KMS-11 (cell line): ENCODE data around the gene NCK1.

ENCODE experiments used
- H2AFZ ChIP-seq: fragments of 200-600 bp; sonication (generic); 2 replicates; pipeline ENCODE4 v1.6.1; 2016; ENCODE audit warnings: antibody characterized with exemption, mixed run types, low read depth
- H3K27ac ChIP-seq: fragments of 200-600 bp; sonication (generic); 2 replicates; pipeline ENCODE4 v1.6.1; 2016; ENCODE audit warnings: mild to moderate bottlenecking, mixed run types
- H3K27me3 ChIP-seq: fragments of 200-600 bp; sonication (generic); 2 replicates; pipeline ENCODE4 v1.6.1; 2017; ENCODE audit warnings: mild to moderate bottlenecking, low read depth, mixed run types, moderate library complexity; ENCODE audit not compliant: insufficient read depth
- H3K36me3 ChIP-seq: fragments of 200-600 bp; sonication (generic); 2 replicates; pipeline ENCODE4 v1.6.1; 2017; ENCODE audit warnings: mild to moderate bottlenecking, mixed run types; ENCODE audit not compliant: insufficient read depth
- H3K4me1 ChIP-seq: fragments of 200-600 bp; sonication (generic); 2 replicates; pipeline ENCODE4 v1.6.1; 2016; ENCODE audit warnings: mild to moderate bottlenecking, low read depth, mixed run types; ENCODE audit not compliant: poor library complexity, severe bottlenecking
- H3K4me2 ChIP-seq: fragments of 200-600 bp; sonication (generic); 2 replicates; pipeline ENCODE4 v1.7.0; 2016; ENCODE audit warnings: mild to moderate bottlenecking, mixed run types
- H3K4me3 ChIP-seq: fragments of 200-600 bp; sonication (generic); IDR thresholded peaks from 2 replicates; pipeline ENCODE4 v1.6.1; 2017; ENCODE audit warnings: low read depth, low read length, mixed read lengths; ENCODE audit not compliant: insufficient read depth
- H3K79me2 ChIP-seq: fragments of 200-600 bp; sonication (generic); 2 replicates; pipeline ENCODE4 v1.6.1; 2016; ENCODE audit warnings: low read depth, mixed run types; ENCODE audit not compliant: insufficient read depth
- H3K9ac ChIP-seq: fragments of 200-600 bp; sonication (generic); 2 replicates; pipeline ENCODE4 v1.6.1; 2016; ENCODE audit warnings: mild to moderate bottlenecking, mixed run types
- H4K20me1 ChIP-seq: fragments of 200-600 bp; sonication (generic); 2 replicates; pipeline ENCODE4 v1.6.1; 2016; ENCODE audit warnings: mild to moderate bottlenecking, mixed run types; ENCODE audit not compliant: insufficient read depth
- TF ChIP-seq, protein P1 (sequence below): fragments of 200-600 bp; sonication (generic); conservative IDR thresholded peaks from 2 replicates; pipeline ENCODE4 v1.6.1; 2017; ENCODE audit warnings: low read depth, mild to moderate bottlenecking, antibody characterized with exemption, low read length, moderate library complexity, mixed read lengths

Gene NCK1

DNA sequence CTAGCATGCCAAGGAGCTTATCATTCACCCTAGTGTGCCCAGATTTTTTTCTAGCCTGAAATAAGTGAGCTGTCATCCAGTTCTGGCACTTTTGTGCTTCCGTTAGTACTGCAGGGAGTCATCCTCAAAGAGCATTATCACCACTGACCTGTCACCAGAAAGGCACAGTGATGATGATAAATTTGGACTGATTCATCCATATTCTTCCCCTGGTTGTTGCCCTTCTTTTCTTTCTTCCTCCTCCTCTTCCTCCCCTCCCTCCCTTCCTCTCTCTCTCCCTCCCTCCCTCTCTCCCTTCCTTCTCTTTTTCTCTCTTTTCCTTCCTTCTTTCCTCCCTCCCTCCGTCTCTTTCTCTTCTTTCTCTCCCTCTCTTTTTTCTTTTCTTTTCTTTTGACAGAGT, 21.8 kb upstream of the NCK1 start:
- Histone ChIP-seq H3K4me3 (no peak overlapping the region), H3K4me2 (no peak overlapping the region), H3K36me3 (no peaks in the 10 kb centered on the region), H2AFZ (no peak overlapping the region), H3K9ac (no peak overlapping the region), H3K4me1 (peaks cover 25% of the 10 kb centered on the region), H4K20me1 (no peaks in the 10 kb centered on the region), H3K27ac (no peak overlapping the region), H3K79me2 (no peaks in the 10 kb centered on the region), H3K27me3 (no peaks in the 10 kb centered on the region)
- TF ChIP-seq, protein P1, sequence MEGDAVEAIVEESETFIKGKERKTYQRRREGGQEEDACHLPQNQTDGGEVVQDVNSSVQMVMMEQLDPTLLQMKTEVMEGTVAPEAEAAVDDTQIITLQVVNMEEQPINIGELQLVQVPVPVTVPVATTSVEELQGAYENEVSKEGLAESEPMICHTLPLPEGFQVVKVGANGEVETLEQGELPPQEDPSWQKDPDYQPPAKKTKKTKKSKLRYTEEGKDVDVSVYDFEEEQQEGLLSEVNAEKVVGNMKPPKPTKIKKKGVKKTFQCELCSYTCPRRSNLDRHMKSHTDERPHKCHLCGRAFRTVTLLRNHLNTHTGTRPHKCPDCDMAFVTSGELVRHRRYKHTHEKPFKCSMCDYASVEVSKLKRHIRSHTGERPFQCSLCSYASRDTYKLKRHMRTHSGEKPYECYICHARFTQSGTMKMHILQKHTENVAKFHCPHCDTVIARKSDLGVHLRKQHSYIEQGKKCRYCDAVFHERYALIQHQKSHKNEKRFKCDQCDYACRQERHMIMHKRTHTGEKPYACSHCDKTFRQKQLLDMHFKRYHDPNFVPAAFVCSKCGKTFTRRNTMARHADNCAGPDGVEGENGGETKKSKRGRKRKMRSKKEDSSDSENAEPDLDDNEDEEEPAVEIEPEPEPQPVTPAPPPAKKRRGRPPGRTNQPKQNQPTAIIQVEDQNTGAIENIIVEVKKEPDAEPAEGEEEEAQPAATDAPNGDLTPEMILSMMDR, result no peak

DNA sequence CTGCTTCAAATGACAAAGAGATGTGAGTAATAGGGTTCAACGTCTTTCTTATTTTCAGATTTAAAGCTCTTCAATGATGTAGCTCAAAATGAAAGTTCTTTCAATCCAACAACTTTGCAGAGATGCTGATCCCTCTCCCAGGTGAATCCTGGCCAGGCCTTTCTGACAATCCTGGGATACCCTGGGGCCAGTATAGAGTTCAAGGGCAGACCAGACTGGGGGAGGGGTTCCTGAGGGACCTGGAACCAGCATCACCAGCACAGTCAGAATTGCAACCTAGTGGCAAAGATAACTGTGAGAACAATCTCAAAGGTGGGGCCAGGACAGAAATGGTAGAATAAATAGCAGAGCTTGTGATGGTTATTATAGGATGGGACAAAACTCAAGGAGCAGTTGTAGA, 19.7 kb upstream of the NCK1 start:
- Histone ChIP-seq H3K4me2 (no peak overlapping the region), H3K4me1 (peaks cover 5% of the 10 kb centered on the region), H4K20me1 (no peaks in the 10 kb centered on the region), H3K9ac (no peak overlapping the region), H3K79me2 (no peaks in the 10 kb centered on the region), H2AFZ (no peak overlapping the region), H3K27me3 (no peaks in the 10 kb centered on the region), H3K36me3 (no peaks in the 10 kb centered on the region), H3K27ac (no peak overlapping the region), H3K4me3 (no peak overlapping the region)
- TF ChIP-seq, protein P1, result no peak

DNA sequence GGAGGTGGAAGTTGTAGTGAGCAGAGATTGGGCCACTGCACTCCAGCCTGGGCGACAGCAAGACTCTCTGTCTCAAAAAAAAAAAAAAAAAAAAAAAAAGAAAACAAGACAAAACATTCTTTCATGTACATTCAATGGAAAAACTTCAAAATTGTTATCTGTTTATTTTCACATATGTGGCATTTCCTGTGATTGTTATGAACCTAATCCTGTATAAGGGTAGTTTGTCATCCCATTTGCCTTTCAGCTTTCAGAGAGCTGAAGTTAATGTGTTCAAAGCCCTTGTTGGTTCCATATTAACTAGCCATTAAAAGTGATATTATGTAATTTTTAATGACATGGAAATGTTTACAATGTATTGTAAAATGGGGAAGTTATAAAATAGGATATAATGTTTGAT, 17.3 kb upstream of the NCK1 start:
- Histone ChIP-seq H3K27me3 (no peaks in the 10 kb centered on the region), H2AFZ (no peak overlapping the region), H4K20me1 (no peaks in the 10 kb centered on the region), H3K4me1 (no peaks in the 10 kb centered on the region), H3K79me2 (no peaks in the 10 kb centered on the region), H3K4me3 (no peak overlapping the region), H3K36me3 (no peaks in the 10 kb centered on the region), H3K27ac (no peak overlapping the region), H3K9ac (no peak overlapping the region), H3K4me2 (no peak overlapping the region)
- TF ChIP-seq, protein P1, result no peak

DNA sequence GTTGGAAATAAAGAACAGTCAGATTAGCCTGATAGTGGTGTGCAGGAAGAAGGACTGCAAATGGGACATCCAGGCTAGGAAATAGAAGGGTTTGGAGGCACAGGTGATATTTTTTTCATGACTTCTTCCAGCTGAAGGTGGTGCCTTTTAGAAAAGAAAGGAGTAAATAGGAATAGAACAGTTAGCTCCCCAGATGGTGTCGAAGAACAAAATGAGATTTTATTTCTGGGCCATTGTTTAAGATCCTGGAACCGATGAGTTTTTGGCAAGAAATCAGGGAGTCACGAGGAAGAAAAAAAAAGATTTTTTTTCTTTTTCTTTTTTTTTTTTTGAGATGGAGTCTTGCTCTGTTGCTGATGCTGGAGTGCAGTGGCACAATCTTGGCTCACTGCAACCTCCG, 9.8 kb upstream of the NCK1 start:
- TF ChIP-seq, protein P1, result no peak
- no peaks in the 10 kb centered on the region for H3K27me3 ChIP-seq
- H4K20me1 ChIP-seq, result no peaks in the 10 kb centered on the region
- H3K4me1 ChIP-seq, result no peaks in the 10 kb centered on the region
- H2AFZ ChIP-seq, result no peak overlapping the region
- H3K27ac ChIP-seq, result no peak overlapping the region
- H3K36me3 ChIP-seq, result no peaks in the 10 kb centered on the region
- no peak overlapping the region for H3K9ac ChIP-seq
- H3K4me2 ChIP-seq, result no peak overlapping the region
- H3K79me2 ChIP-seq, result no peaks in the 10 kb centered on the region; the same call in 1 of the 2 replicates
- no peak overlapping the region for H3K4me3 ChIP-seq
